Lower leg skin (tissue), 4 donors: ENCODE measurements around the gene MFN1. TPM values are rescaled to one million over a fixed set of nuclear protein-coding genes. Genes with fewer than 3 reads are reported as not detected.

ENCODE experiments used
- DNase-seq, 2 donors: peaks; one replicate each; pipeline ENCODE4 v3.0.0-alpha.2; 2019; ENCODE audit warnings: low spot score in 2 of 2
- H3K4me3 ChIP-seq: fragments of 200-600 bp; sonication (generic); 2 replicates; pipeline ENCODE4 v1.5.1; 2017; ENCODE audit warnings: mild to moderate bottlenecking, low read depth; ENCODE audit not compliant: poor library complexity, severe bottlenecking
- CTCF ChIP-seq, 3 donors: fragments of 450-650 bp; IDR thresholded peaks; one replicate each; pipeline ENCODE4 v1.5.1; 2016; ENCODE audit warnings: antibody characterized with exemption in 3 of 3, mild to moderate bottlenecking in 3 of 3, moderate library complexity in 2 of 3
- POLR2A ChIP-seq, 2 donors: fragments of 450-650 bp; IDR thresholded peaks; one replicate each; pipeline ENCODE4 v1.6.1; 2016 to 2017; ENCODE audit warnings: antibody characterized with exemption in 2 of 2, mild to moderate bottlenecking in 1 of 2, moderate library complexity in 1 of 2
- WGBS, 2 donors: methylation state at CpG; one replicate each; pipeline ENCODE4 v1.1.5; 2018; 5-methylcytosine and 5-hydroxymethylcytosine counted together
- intact Hi-C: fragments of 100-400 bp; cut with DNase I; formaldehyde crosslinking; loops from one replicate; pipeline ENCODE4 v1.15.0; 2023; ENCODE audit warnings: low total_unique reads
- total RNA-seq, 4 donors: library from RNA; depleted of rRNA; stranded (reverse); fragments of >200 nt; gene quantifications; one replicate each; pipeline ENCODE4 v1.1.0, GENCODE V29; 2016

Gene MFN1
- total RNA-seq, 4 donors from 2014 or later, result 38.2 to 98.7 (median 47.3) TPM

DNA sequence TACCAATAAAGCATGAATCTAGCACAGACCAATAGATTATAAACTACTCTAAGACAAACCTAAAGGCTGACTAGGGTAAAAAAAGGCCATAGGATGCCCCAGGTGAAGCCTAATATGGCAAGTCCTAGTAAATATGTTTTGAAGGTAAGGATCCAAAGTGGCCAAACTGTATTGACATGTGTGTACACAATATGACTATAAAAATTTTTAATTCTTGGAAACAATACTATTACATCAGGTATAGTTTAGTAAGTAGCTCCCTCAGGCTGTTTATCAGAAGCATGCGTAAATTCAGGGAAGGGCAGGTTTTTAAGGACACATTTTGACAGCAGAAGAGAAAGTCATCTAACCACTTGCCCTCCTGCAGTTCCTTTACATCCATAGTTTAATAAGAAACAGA, 84.9 kb downstream of the MFN1 start:
- no peak for DNase-seq
- intact Hi-C loops, result no loop called here
- no peak overlapping the region for H3K4me3 ChIP-seq
- 51 to 53% methylated on average over 1 of the region's 1 CpG for WGBS, 2 donors
- TF ChIP-seq CTCF (IDR thresholded peaks at IDR 0.05) (no peak), POLR2A (IDR thresholded peaks at IDR 0.05) (no peak)

- TF ChIP-seq POLR2A (IDR thresholded peaks at IDR 0.05) (no peak), CTCF (IDR thresholded peaks at IDR 0.05) (no peak)
- no peak for DNase-seq
- 51 to 60% methylated on average over 3 of the region's 3 CpGs for WGBS, 2 donors
- H3K4me3 ChIP-seq, result no peak overlapping the region
- intact Hi-C loops, result no loop called here
Observed at GRCh38 chr3:179436517-179436916, 89.0 kb downstream of the MFN1 start.

DNA sequence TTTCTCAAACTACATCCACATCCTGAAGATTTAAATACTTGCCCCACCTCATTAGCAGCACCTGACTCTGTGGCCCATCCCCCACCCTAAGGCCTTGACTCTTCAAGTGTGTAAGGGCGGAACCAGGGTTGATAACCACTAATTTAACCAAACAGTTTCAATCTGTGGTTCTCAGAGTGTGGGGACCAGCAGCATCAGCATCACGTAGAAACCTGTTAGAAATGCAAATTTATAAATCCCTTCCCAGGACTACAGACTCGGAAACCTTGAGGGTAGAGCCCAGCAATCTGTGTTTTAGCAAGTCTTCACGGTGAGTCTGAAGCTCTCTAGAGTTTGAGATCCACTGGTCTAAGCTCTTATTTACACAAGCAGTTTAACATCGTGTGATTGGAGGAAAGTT, 91.3 kb downstream of the MFN1 start:
- 47 to 48% methylated on average over 5 of the region's 5 CpGs for WGBS, 2 donors
- no peak overlapping the region for H3K4me3 ChIP-seq
- no peak for DNase-seq
- intact Hi-C loops, result no loop called here
- TF ChIP-seq POLR2A (IDR thresholded peaks at IDR 0.05), result no peak
- TF ChIP-seq CTCF (IDR thresholded peaks at IDR 0.05), result no peak

Other genes with a start within 250 kb of the MFN1 start
- gene PIK3CA, start 199.4 kb upstream of the MFN1 start, total RNA-seq, result 10 to 100 TPM; 18.4 to 22.4 (median 21.3) TPM
- 1 to 10 TPM in 2 of 4 donors, under 1 TPM in 2; 0.19 to 1.5 (median 0.87) TPM for gene KCNMB3, start 96.6 kb upstream of the MFN1 start, total RNA-seq
- 10 to 100 TPM; 19.5 to 36.1 (median 25.1) TPM for gene ZNF639, start 24.7 kb upstream of the MFN1 start, total RNA-seq
- gene GNB4, start 103.8 kb downstream of the MFN1 start, total RNA-seq, result 10 to 100 TPM; 63.9 to 91.8 (median 85.8) TPM
- gene ACTL6A, start 215.2 kb downstream of the MFN1 start, total RNA-seq, result 10 to 100 TPM; 34.1 to 67.3 (median 48.7) TPM